ENCODE data around the gene LEF1.

Gene LEF1

GRCh38 chr4:108168671-108169523, at the start of gene LEF1:
Gene LEF1 (minus strand): TSS chr4:108168932. CDS start chr4:108167767, 1,165 bp downstream.
- peak; percentile 24 for DNase-seq (ENCODE audit: low read depth)
- TF ChIP-seq CTCF (conservative IDR thresholded peaks at IDR 0.05; ENCODE audit: control insufficient read depth, insufficient read depth, low read depth, low read length), result no peak
- H3K4me3 ChIP-seq (ENCODE audit: control insufficient read depth, low read depth, low read length), result peak within 1 kb of the TSS; percentile 53

GRCh38 chr4:108216510-108216909, 47.8 kb upstream of the LEF1 start:
- DNase-seq (ENCODE audit: low read depth), result no peak
- H3K4me3 ChIP-seq (ENCODE audit: control insufficient read depth, low read depth, low read length), result no peak overlapping the region
- TF ChIP-seq CTCF (conservative IDR thresholded peaks at IDR 0.05; ENCODE audit: control insufficient read depth, insufficient read depth, low read depth, low read length), result no peak

- no peak for DNase-seq (ENCODE audit: low read depth)
- TF ChIP-seq CTCF (conservative IDR thresholded peaks at IDR 0.05; ENCODE audit: control insufficient read depth, insufficient read depth, low read depth, low read length), result no peak
- no peak overlapping the region for H3K4me3 ChIP-seq (ENCODE audit: control insufficient read depth, low read depth, low read length)
Observed at GRCh38 chr4:108215055-108215454, 46.3 kb upstream of the LEF1 start.

GRCh38 chr4:108213723-108214122, 45.0 kb upstream of the LEF1 start:
- H3K4me3 ChIP-seq (ENCODE audit: control insufficient read depth, low read depth, low read length), result no peak overlapping the region
- no peak for DNase-seq (ENCODE audit: low read depth)
- no peak for TF ChIP-seq CTCF (conservative IDR thresholded peaks at IDR 0.05; ENCODE audit: control insufficient read depth, insufficient read depth, low read depth, low read length)

GRCh38 chr4:108213308-108213707, 44.6 kb upstream of the LEF1 start:
- no peak for DNase-seq (ENCODE audit: low read depth)
- TF ChIP-seq CTCF (conservative IDR thresholded peaks at IDR 0.05; ENCODE audit: control insufficient read depth, insufficient read depth, low read depth, low read length), result no peak
- no peak overlapping the region for H3K4me3 ChIP-seq (ENCODE audit: control insufficient read depth, low read depth, low read length)

GRCh38 chr4:108210989-108211835, 42.5 kb upstream of the LEF1 start:
- peak; percentile 40 for DNase-seq (ENCODE audit: low read depth)
- H3K4me3 ChIP-seq (ENCODE audit: control insufficient read depth, low read depth, low read length), result no peak overlapping the region
- TF ChIP-seq CTCF (conservative IDR thresholded peaks at IDR 0.05; ENCODE audit: control insufficient read depth, insufficient read depth, low read depth, low read length), result no peak
